Nephron (organoid): ENCODE data around the gene DOCK9.
A peak's percentile ranks its signal among the peaks of the same experiment; 100 is the strongest.

ENCODE experiments used
- H3K27ac Mint-ChIP-seq, 3 experiments: 2 replicates each; pipeline ENCODE4 v1.8.0; 2020; ENCODE audit warnings: mixed read lengths in 3 of 3, mild to moderate bottlenecking in 2 of 3, moderate library complexity in 1 of 3
- H3K27me3 Mint-ChIP-seq: 2 replicates; pipeline ENCODE4 v1.8.0; 2021; ENCODE audit warnings: low read depth, mild to moderate bottlenecking, moderate library complexity, mixed read lengths
- H3K36me3 Mint-ChIP-seq: 2 replicates; pipeline ENCODE4 v1.8.0; 2020; ENCODE audit warnings: low read depth, mixed read lengths
- H3K4me1 Mint-ChIP-seq: 2 replicates; pipeline ENCODE4 v1.8.0; 2020; ENCODE audit warnings: mixed read lengths
- H3K4me3 Mint-ChIP-seq, 3 experiments: 2 replicates each; pipeline ENCODE4 v1.8.0; 2020; ENCODE audit warnings: mild to moderate bottlenecking in 3 of 3, mixed read lengths in 3 of 3, moderate library complexity in 2 of 3
- H3K9me3 Mint-ChIP-seq: 2 replicates; pipeline ENCODE4 v1.8.0; 2020; ENCODE audit warnings: mixed read lengths
- CTCF ChIP-seq, 3 experiments: fragments of 200-600 bp; sonication (generic); IDR thresholded peaks; one replicate each; pipeline ENCODE4 v1.5.0; 2021; ENCODE audit warnings: antibody characterized with exemption in 3 of 3; ENCODE audit not compliant: unreplicated experiment in 3 of 3

The DOCK9 gene

GRCh38 chr13:98858191-98858590 lies 119.7 kb downstream of the DOCK9 start:
- Mint-ChIP-seq H3K4me3 (no peak overlapping the region), H3K4me1 (no peaks in the 10 kb centered on the region), H3K9me3 (no peaks in the 10 kb centered on the region), H3K36me3 (peaks cover 48% of the 10 kb centered on the region), H3K27ac (peak overlapping the region in 1 of 3 experiments; percentile 30), H3K27me3 (no peaks in the 10 kb centered on the region)
- no peak for TF ChIP-seq CTCF (IDR thresholded peaks at IDR 0.05; ENCODE audit: unreplicated experiment in 3 of 3)

GRCh38 chr13:98856983-98857382 lies 120.9 kb downstream of the DOCK9 start:
- Mint-ChIP-seq H3K4me3 (no peak overlapping the region), H3K27me3 (no peaks in the 10 kb centered on the region), H3K36me3 (peaks cover 37% of the 10 kb centered on the region), H3K9me3 (no peaks in the 10 kb centered on the region), H3K27ac (no peak overlapping the region), H3K4me1 (no peaks in the 10 kb centered on the region)
- TF ChIP-seq CTCF (IDR thresholded peaks at IDR 0.05; ENCODE audit: unreplicated experiment in 3 of 3): no peak

GRCh38 chr13:98854448-98854847 lies 123.4 kb downstream of the DOCK9 start:
- Mint-ChIP-seq H3K4me1 (no peaks in the 10 kb centered on the region), H3K4me3 (no peak overlapping the region), H3K9me3 (no peaks in the 10 kb centered on the region), H3K36me3 (peaks cover 28% of the 10 kb centered on the region), H3K27me3 (no peaks in the 10 kb centered on the region), H3K27ac (no peak overlapping the region)
- TF ChIP-seq CTCF (IDR thresholded peaks at IDR 0.05; ENCODE audit: unreplicated experiment in 3 of 3): no peak

GRCh38 chr13:98853771-98854221 lies 124.1 kb downstream of the DOCK9 start:
- H3K4me1 Mint-ChIP-seq: no peaks in the 10 kb centered on the region
- no peak overlapping the region for H3K4me3 Mint-ChIP-seq
- H3K36me3 Mint-ChIP-seq: peaks cover 25% of the 10 kb centered on the region
- TF ChIP-seq CTCF (IDR thresholded peaks at IDR 0.05; ENCODE audit: unreplicated experiment in 3 of 3): no peak
- H3K9me3 Mint-ChIP-seq: no peaks in the 10 kb centered on the region
- no peaks in the 10 kb centered on the region for H3K27me3 Mint-ChIP-seq
- H3K27ac Mint-ChIP-seq: no peak overlapping the region

GRCh38 chr13:98851276-98851675 lies 126.6 kb downstream of the DOCK9 start:
- Mint-ChIP-seq H3K36me3 (peaks cover 18% of the 10 kb centered on the region), H3K27me3 (no peaks in the 10 kb centered on the region), H3K27ac (no peak overlapping the region), H3K4me1 (peaks cover 8% of the 10 kb centered on the region), H3K4me3 (no peak overlapping the region), H3K9me3 (no peaks in the 10 kb centered on the region)
- TF ChIP-seq CTCF (IDR thresholded peaks at IDR 0.05; ENCODE audit: unreplicated experiment in 3 of 3): no peak

GRCh38 chr13:98848746-98849145 lies 129.1 kb downstream of the DOCK9 start:
- Mint-ChIP-seq H3K4me1 (peaks cover 20% of the 10 kb centered on the region), H3K27ac (no peak overlapping the region), H3K27me3 (no peaks in the 10 kb centered on the region), H3K4me3 (no peak overlapping the region), H3K36me3 (peaks cover 10% of the 10 kb centered on the region), H3K9me3 (no peaks in the 10 kb centered on the region)
- TF ChIP-seq CTCF (IDR thresholded peaks at IDR 0.05; ENCODE audit: unreplicated experiment in 3 of 3): no peak
